Mesothelial cell of epicardium (in vitro differentiated cells): Measurements from ENCODE around the gene ALDH3A1. TPM values are rescaled to one million over a fixed set of nuclear protein-coding genes. Genes with fewer than 3 reads are reported as not detected.
A peak's percentile ranks its signal among the peaks of the same experiment; 100 is the strongest.

Experiments used
- DNase-seq, 2 experiments: peaks; one replicate each; pipeline ENCODE4 v3.0.0; 2021; ENCODE audit warnings: low spot score in 2 of 2; ENCODE audit not compliant: unreplicated experiment in 2 of 2
- H3K27ac Mint-ChIP-seq: 2 replicates; pipeline ENCODE4 v1.8.0; 2021; ENCODE audit warnings: mixed read lengths
- H3K27me3 Mint-ChIP-seq: 2 replicates; pipeline ENCODE4 v1.8.0; 2021; ENCODE audit warnings: low read depth, mixed read lengths
- H3K36me3 Mint-ChIP-seq: 2 replicates; pipeline ENCODE4 v1.8.0; 2021; ENCODE audit warnings: mixed read lengths
- H3K4me1 Mint-ChIP-seq: 2 replicates; pipeline ENCODE4 v1.8.0; 2021; ENCODE audit warnings: mixed read lengths
- H3K4me3 Mint-ChIP-seq: 2 replicates; pipeline ENCODE4 v1.8.0; 2021; ENCODE audit warnings: mild to moderate bottlenecking, moderate library complexity, mixed read lengths
- H3K9me3 Mint-ChIP-seq: 2 replicates; pipeline ENCODE4 v1.8.0; 2021; ENCODE audit warnings: mixed read lengths
- CTCF ChIP-seq: fragments of 200-600 bp; sonication (generic); IDR thresholded peaks from one replicate; pipeline ENCODE4 v1.5.0; 2021; ENCODE audit warnings: antibody characterized with exemption; ENCODE audit not compliant: unreplicated experiment
- total RNA-seq: library from RNA; stranded (reverse); gene quantifications from 3 replicates; pipeline ENCODE4 v1.2.1, GENCODE V29; 2021

Gene ALDH3A1
- total RNA-seq, 1 donor from 2014 or later, result 0.69 TPM

DNA sequence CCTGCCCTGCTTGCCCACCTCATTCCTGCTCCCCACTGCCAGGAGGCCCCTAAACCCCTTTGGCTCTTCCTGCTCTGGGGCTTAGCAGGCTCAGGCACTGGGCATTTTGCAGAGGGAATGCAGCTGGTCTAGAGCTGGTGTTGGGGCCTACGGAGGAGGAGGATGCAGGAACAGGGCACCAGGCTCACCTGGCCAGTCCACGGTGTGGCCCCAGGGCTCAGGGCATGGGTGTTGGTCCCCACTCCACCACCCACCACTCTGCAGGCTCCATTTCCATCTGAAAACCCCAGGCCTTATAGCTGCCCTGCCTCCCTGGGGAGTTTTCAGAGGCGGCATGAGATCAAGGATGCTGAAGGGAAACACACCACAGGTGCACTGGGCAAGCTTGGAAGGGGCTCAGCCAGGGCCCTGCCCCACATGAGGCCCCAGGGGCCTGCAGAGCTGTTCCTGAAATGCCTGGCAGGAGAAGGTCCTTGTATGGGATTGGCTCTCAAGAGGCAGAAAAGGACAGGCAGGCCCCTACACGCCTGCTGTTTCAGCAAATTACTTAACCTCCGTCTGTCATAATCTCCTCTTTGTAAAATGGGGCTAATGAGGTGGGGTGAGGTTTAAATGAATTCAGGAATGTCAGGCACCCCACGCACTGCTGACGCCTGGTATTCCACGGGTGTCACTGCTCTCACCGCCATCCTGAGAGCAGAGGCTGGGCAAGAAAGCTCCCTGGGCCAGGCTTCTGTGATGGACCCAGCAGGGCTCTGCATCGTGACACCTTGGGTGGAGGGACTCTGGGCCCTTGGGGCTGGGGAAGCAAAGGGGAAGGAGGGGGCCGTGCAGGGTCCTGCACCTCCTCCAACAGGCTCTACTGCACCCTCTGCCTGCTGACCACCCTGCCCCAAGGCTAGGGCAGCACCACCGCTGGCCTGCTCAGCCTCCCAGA is 41.0 kb downstream of the ALDH3A1 start:
- TF ChIP-seq CTCF, result no peak
- no peak for DNase-seq
- peak overlapping the region; percentile 66 for H3K27ac Mint-ChIP-seq
- H3K9me3 Mint-ChIP-seq, result no peaks in the 10 kb centered on the region
- H3K36me3 Mint-ChIP-seq, result no peaks in the 10 kb centered on the region
- H3K4me1 Mint-ChIP-seq, result peaks cover 39% of the 10 kb centered on the region
- no peak overlapping the region for H3K4me3 Mint-ChIP-seq
- H3K27me3 Mint-ChIP-seq, result no peaks in the 10 kb centered on the region

DNA sequence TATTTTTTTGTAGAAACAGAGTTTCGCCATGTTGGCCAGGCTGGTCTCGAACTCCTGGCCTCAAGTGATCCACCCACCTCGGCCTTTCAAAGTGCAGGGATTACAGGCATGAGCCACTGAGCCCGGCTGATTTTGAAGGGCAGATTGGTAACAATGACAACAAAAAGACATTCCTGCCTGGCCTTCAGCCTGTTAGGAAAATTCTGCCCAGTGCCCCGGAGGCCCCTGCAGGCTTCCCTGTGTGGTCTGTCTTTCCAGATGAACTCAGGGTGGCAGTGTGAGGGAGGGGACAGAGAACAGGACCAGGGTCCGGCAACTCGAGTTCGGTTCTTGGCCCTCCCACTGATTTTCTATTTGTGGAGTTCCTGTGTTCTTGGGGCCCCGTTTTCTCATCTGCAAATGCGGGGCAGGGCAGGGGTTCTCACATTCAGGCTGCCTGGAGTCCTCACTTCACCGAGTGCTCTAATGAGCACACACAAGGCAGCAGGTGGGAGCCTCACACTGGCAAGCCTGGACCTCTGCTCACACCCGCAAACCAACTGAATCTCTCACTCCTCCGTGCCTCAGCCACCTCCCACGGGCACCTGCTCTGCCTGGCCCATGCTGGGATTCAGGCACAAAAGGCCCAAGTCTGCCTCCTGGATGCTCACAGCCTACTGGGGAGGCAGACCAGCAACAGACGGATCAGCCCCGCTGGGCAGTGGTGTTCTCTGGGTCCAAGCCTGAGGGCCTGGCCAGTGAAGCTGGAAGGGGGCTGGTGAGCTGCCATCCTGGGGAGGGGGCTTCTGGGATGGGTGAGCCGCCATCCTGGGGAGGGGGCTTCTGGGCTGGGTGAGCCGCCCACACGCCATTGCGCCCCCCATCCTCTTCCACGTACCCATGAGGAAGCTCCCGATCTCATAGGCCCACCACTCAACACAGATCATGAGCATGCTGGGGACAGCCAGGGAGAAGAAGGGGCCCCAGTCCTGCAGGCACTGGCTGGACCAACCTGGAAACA is 42.0 kb downstream of the ALDH3A1 start:
- H3K9me3 Mint-ChIP-seq, result no peaks in the 10 kb centered on the region
- peaks cover 39% of the 10 kb centered on the region for H3K4me1 Mint-ChIP-seq
- no peak overlapping the region for H3K27ac Mint-ChIP-seq
- DNase-seq, result no peak
- H3K4me3 Mint-ChIP-seq, result no peak overlapping the region
- no peak for TF ChIP-seq CTCF
- no peaks in the 10 kb centered on the region for H3K36me3 Mint-ChIP-seq
- H3K27me3 Mint-ChIP-seq, result no peaks in the 10 kb centered on the region

DNA sequence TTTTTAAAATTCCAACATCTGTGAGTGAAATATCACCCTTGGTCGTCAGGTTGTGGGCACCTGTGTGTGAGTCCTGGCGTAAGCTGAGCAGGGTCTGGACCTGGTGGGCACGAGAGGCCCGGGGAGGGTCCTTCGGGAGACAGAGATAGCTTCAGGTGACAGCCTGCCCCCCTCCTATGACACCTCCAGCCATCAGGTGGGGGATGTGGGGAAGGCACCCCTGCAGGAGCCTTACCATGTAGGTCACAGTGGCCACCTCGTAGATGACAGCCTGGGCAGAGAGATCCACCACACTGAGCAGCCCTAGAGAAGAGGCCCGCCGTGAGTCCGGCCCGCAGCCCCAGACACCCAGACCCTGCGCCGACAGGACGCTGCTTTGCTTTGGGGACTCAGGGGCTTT is 42.9 kb downstream of the ALDH3A1 start:
- Mint-ChIP-seq H3K27ac (no peak overlapping the region), H3K27me3 (no peaks in the 10 kb centered on the region), H3K4me3 (no peak overlapping the region), H3K9me3 (no peaks in the 10 kb centered on the region), H3K36me3 (no peaks in the 10 kb centered on the region), H3K4me1 (peaks cover 39% of the 10 kb centered on the region)
- DNase-seq, result no peak
- TF ChIP-seq CTCF, result no peak

DNA sequence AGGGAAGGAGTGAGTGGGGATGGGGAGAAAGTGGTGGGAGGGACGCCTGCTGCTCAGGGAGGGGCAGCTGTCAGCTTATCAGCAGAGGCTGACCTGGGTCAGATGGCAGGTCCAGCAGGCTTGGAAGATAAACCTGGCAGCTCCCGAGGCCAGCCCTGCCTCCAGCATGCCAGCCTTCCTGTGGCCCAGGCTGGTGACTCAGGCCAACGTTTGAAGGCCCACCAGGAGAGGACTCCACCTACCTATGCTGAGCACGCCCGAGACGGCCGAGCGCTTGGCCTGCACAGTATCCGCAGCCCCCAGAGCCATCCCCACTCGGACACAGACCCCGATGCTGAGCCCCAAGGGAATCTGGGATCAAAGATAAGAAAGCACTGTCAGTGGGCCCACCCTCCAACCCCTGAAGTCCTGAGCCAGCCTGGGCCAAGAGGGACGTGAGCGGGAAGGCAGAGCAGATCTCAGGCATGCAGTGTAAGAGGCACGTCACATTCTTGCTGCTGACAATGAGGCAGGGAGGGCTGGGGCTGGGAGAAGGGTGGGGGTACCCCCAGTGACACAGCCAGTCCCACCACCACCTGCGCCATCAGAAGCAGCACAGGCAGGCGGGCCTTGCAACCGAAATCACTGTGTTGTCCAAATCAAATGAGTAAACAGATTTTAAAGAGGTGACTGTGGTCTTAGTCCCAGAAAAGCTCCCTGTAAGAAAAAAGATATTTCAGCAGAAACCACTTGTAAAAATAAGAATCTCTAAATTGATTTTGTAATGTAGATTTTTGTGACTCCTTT is 44.1 kb downstream of the ALDH3A1 start:
- DNase-seq, result no peak
- H3K27ac Mint-ChIP-seq, result peak overlapping the region; percentile 78
- H3K36me3 Mint-ChIP-seq, result no peaks in the 10 kb centered on the region
- no peaks in the 10 kb centered on the region for H3K9me3 Mint-ChIP-seq
- H3K27me3 Mint-ChIP-seq, result no peaks in the 10 kb centered on the region
- H3K4me3 Mint-ChIP-seq, result no peak overlapping the region
- no peak for TF ChIP-seq CTCF
- H3K4me1 Mint-ChIP-seq, result peaks cover 39% of the 10 kb centered on the region
